BE2C (cell line): ENCODE data around the gene PDCD1LG2.

ENCODE experiments used
- DNase-seq: peaks from one replicate; pipeline ENCODE4 v3.0.0-alpha.2; 2020
- H3K27me3 ChIP-seq: fragments of 250-450 bp; sonication (Bioruptor Pico); 2 replicates; pipeline ENCODE4 v1.5.1; 2020; ENCODE audit warnings: mild to moderate bottlenecking
- H3K36me3 ChIP-seq: fragments of 250-450 bp; sonication (Bioruptor Pico); 2 replicates; pipeline ENCODE4 v1.5.1; 2020; ENCODE audit warnings: mild to moderate bottlenecking
- H3K4me1 ChIP-seq: fragments of 250-450 bp; sonication (Bioruptor Pico); 2 replicates; pipeline ENCODE4 v1.5.1; 2020
- H3K4me3 ChIP-seq: 2 replicates; pipeline ENCODE4 v1.5.1; 2011; ENCODE audit warnings: low read depth, low read length
- H3K9me3 ChIP-seq: fragments of 250-450 bp; sonication (Bioruptor Pico); 2 replicates; pipeline ENCODE4 v1.5.1; 2020
- TF ChIP-seq, protein P1 (sequence below): IDR thresholded peaks from 2 replicates; pipeline ENCODE4 v1.5.1; 2012; ENCODE audit warnings: mild to moderate bottlenecking, low read depth, low read length

Gene PDCD1LG2

DNA sequence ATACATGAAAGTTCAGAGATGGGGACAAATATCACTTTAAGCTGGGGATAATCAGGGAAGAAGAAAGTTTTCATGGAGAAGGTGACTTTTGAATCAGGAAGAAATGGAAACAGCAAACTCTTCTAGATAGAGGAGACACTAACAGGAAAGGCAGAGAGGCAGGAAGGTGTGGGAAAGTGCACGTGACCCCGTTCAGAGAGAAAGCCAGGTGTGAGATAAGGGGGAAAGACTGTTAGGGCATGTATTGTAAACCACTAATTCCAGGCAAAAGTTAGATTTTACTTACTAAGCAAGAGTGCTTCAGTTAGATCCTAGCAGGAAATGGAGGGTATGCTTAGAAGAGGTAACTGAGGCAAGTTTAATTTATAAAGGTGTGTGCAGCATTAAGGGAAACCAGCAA is 58.5 kb downstream of the PDCD1LG2 start:
- DNase-seq, result no peak
- Histone ChIP-seq H3K9me3 (no peaks in the 10 kb centered on the region), H3K27me3 (no peaks in the 10 kb centered on the region), H3K36me3 (no peaks in the 10 kb centered on the region), H3K4me3 (no peak overlapping the region), H3K4me1 (no peaks in the 10 kb centered on the region)
- TF ChIP-seq, protein P1, sequence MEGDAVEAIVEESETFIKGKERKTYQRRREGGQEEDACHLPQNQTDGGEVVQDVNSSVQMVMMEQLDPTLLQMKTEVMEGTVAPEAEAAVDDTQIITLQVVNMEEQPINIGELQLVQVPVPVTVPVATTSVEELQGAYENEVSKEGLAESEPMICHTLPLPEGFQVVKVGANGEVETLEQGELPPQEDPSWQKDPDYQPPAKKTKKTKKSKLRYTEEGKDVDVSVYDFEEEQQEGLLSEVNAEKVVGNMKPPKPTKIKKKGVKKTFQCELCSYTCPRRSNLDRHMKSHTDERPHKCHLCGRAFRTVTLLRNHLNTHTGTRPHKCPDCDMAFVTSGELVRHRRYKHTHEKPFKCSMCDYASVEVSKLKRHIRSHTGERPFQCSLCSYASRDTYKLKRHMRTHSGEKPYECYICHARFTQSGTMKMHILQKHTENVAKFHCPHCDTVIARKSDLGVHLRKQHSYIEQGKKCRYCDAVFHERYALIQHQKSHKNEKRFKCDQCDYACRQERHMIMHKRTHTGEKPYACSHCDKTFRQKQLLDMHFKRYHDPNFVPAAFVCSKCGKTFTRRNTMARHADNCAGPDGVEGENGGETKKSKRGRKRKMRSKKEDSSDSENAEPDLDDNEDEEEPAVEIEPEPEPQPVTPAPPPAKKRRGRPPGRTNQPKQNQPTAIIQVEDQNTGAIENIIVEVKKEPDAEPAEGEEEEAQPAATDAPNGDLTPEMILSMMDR, result no peak

DNA sequence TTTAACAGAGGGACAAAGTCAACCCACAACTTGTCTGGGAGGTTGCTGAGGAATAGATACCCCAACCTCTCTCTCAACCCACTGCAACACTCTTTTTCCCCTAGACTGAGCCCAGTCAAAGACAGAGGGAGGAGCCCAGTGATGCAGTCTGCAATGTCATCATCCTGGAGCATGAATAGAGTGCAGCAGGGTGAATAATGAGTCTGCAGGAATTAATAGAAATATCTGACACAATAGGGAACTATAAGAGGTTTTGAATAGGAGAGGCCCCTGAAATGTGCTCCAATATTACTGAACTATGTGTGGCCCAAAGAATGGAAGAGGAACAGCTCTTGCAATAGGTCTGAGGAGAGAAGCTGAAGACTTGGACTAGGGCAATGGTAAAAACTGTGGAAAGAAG is 59.1 kb downstream of the PDCD1LG2 start:
- H3K9me3 ChIP-seq, result no peaks in the 10 kb centered on the region
- DNase-seq, result no peak
- TF ChIP-seq, protein P1, result no peak
- no peaks in the 10 kb centered on the region for H3K36me3 ChIP-seq
- no peak overlapping the region for H3K4me3 ChIP-seq
- no peaks in the 10 kb centered on the region for H3K4me1 ChIP-seq
- no peaks in the 10 kb centered on the region for H3K27me3 ChIP-seq

DNA sequence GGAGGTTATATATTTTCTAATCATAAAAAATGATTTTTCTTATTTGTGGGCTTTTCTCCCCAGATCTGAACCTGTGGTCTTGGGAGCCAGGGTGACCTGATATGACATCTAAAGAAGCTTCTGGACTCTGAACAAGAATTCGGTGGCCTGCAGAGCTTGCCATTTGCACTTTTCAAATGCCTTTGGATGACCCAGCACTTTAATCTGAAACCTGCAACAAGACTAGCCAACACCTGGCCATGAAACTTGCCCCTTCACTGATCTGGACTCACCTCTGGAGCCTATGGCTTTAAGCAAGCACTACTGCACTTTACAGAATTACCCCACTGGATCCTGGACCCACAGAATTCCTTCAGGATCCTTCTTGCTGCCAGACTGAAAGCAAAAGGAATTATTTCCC is 59.6 kb downstream of the PDCD1LG2 start:
- no peaks in the 10 kb centered on the region for H3K9me3 ChIP-seq
- H3K4me3 ChIP-seq, result no peak overlapping the region
- TF ChIP-seq, protein P1, result no peak
- no peaks in the 10 kb centered on the region for H3K36me3 ChIP-seq
- H3K4me1 ChIP-seq, result no peaks in the 10 kb centered on the region
- no peak for DNase-seq
- H3K27me3 ChIP-seq, result no peaks in the 10 kb centered on the region

DNA sequence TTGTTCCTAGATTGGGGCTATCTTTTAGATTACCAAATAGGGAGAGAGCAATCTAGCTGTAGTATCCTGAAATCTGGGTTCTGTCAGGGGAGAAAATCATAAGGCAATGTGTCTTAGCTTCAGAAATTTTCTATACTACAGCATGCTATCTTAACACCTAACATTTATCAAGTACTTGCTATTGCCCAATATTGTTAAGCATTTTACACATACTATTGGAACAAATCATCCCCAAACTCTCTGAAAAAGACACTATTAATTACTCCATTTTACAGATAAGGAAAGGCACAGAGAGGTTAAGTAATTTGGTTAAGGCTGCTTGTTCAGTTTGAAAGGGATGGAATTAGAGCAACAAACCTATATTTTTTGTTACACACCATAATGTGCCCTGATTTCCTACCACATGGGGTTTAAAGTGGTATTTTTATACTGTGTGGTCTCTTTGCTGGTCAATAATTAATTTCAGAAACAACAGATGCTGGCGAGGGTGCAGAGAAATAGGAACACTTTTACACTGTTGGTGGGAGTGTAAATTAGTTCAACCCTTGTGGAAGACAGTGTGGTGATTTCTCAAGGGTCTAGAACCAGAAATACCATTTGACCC is 61.4 kb downstream of the PDCD1LG2 start:
- H3K36me3 ChIP-seq, result no peaks in the 10 kb centered on the region
- no peaks in the 10 kb centered on the region for H3K4me1 ChIP-seq
- H3K9me3 ChIP-seq, result no peaks in the 10 kb centered on the region
- H3K4me3 ChIP-seq, result no peak overlapping the region
- TF ChIP-seq, protein P1, result no peak
- no peak for DNase-seq
- H3K27me3 ChIP-seq, result no peaks in the 10 kb centered on the region

DNA sequence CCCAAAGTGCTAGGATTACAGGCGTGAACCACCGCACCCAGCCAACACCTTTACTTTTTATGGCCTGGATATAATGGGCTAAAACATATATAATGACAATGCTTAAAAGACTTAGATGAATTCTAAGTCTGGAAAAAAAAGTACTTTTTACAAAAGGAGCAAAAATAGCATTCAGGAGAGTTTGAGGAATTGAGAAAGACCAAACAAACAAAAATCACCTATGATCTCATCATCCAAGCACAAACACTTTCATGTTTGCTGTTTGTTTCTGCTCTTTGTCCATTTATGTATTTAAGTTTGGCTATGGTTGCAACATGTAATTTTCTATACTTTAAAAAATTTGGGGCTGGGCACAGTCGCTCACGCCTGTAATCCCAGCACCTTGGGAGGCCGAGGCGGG is 63.8 kb downstream of the PDCD1LG2 start:
- H3K4me3 ChIP-seq, result no peak overlapping the region
- H3K4me1 ChIP-seq, result no peaks in the 10 kb centered on the region
- H3K9me3 ChIP-seq, result no peaks in the 10 kb centered on the region
- DNase-seq, result no peak
- TF ChIP-seq, protein P1, result no peak
- no peaks in the 10 kb centered on the region for H3K27me3 ChIP-seq
- H3K36me3 ChIP-seq, result no peaks in the 10 kb centered on the region

DNA sequence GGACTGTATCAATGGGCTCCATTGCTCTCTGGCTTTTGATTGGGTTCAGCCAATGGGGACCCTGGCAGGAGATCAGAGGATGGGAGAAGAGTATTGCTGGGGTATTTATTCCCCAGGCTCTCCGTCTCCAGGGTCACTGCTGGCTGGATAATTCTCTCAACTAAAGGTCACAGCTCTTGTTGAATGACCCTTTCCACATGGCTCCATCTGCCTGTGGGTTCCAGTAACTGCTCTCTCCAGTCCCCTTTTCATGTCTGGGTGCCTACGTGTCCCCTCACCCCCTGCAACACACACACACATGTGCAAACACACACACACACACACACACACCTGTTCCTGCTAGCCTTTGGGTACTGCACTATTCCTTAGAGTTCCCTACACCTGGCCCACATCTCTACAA is 64.7 kb downstream of the PDCD1LG2 start:
- DNase-seq, result no peak
- no peak overlapping the region for H3K4me3 ChIP-seq
- no peaks in the 10 kb centered on the region for H3K9me3 ChIP-seq
- H3K27me3 ChIP-seq, result no peaks in the 10 kb centered on the region
- no peaks in the 10 kb centered on the region for H3K4me1 ChIP-seq
- TF ChIP-seq, protein P1, result no peak
- no peaks in the 10 kb centered on the region for H3K36me3 ChIP-seq
